H1 (cell line): ENCODE results near the gene CLIC1. TPM values are rescaled to one million over a fixed set of nuclear protein-coding genes. Genes with fewer than 3 reads are reported as not detected.

Source experiments
- CTCF ChIA-PET: fragments of 300-600 bp; sonication (Branson Sonifier 250); formaldehyde crosslinking; loops from one replicate; lab custom pipeline; 2021; ENCODE audit not compliant: partially characterized antibody; lab: Charles Lee
- POLR2A ChIA-PET: fragments of 300-600 bp; sonication (Branson Sonifier 250); formaldehyde crosslinking; loops from one replicate; lab custom pipeline; 2021; ENCODE audit warnings: inconsistent platforms; ENCODE audit not compliant: partially characterized antibody; lab: Charles Lee
- DNase-seq, 2 experiments: peaks; one replicate each; pipeline versions ENCODE4 v3.0.0 to v3.0.0-alpha.2; 2010 to 2022; ENCODE audit warnings: low spot score in 2 of 2, low read depth in 1 of 2, mixed read lengths in 1 of 2
- FAIRE-seq: peaks from 2 replicates; lab custom pipeline; 2011; peaks lifted over from hg19 to GRCh38; lab: Jason Lieb, UNC
- H2AFZ ChIP-seq: 2 replicates; pipeline ENCODE4 v1.8.1; 2012; ENCODE audit warnings: low read length, inconsistent platforms
- H2AK5ac ChIP-seq: 2 replicates; pipeline ENCODE4 v1.6.1; 2013; ENCODE audit warnings: low read depth, low read length
- H2BK120ac ChIP-seq: replicated peaks from 2 replicates; pipeline ENCODE3; 2013; ENCODE audit warnings: low read depth, low read length, inconsistent platforms
- H2BK12ac ChIP-seq: 2 replicates; pipeline ENCODE4 v1.6.1; 2013; ENCODE audit warnings: low read depth, low read length
- H2BK15ac ChIP-seq: 2 replicates; pipeline ENCODE4 v1.6.1; 2013; ENCODE audit warnings: low read length
- H2BK20ac ChIP-seq: 2 replicates; pipeline ENCODE4 v1.6.1; 2013; ENCODE audit warnings: low read length
- H2BK5ac ChIP-seq: 2 replicates; pipeline ENCODE4 v1.6.1; 2013; ENCODE audit warnings: low read depth, low read length
- H3K14ac ChIP-seq: 2 replicates; pipeline ENCODE4 v1.6.1; 2013; ENCODE audit warnings: inconsistent platforms; ENCODE audit not compliant: insufficient read length
- H3K18ac ChIP-seq: 2 replicates; pipeline ENCODE4 v1.6.1; 2013; ENCODE audit warnings: low read length; ENCODE audit errors: extremely low read depth
- H3K23ac ChIP-seq: 2 replicates; pipeline ENCODE4 v1.6.1; 2013; ENCODE audit warnings: inconsistent platforms; ENCODE audit not compliant: insufficient read length
- H3K23me2 ChIP-seq: 2 replicates; pipeline ENCODE4 v1.6.1; 2013; ENCODE audit warnings: low read depth, low read length
- H3K27ac ChIP-seq: 2 replicates; pipeline ENCODE4 v1.6.1; 2011; ENCODE audit warnings: low read depth, low read length, inconsistent platforms
- H3K27me3 ChIP-seq, 4 experiments: replicated peaks in 1 of 4; 1 replicate in 1 of 4; 2 replicates in 3 of 4; pipeline versions ENCODE4 v1.6.1 to v1.8.1; 2011 to 2013; ENCODE audit warnings: low read length in 3 of 4, mild to moderate bottlenecking in 3 of 4, inconsistent platforms in 2 of 4, mixed read lengths in 2 of 4, moderate library complexity in 1 of 4; ENCODE audit not compliant: control insufficient read depth in 3 of 4, insufficient read depth in 3 of 4; ENCODE audit errors: extremely low read depth in 1 of 4
- H3K36me3 ChIP-seq, 4 experiments: 2 replicates each; pipeline versions ENCODE4 v1.6.1 to v1.8.1; 2011 to 2013; ENCODE audit warnings: mild to moderate bottlenecking in 4 of 4, low read length in 3 of 4, moderate library complexity in 2 of 4, control low read depth in 1 of 4, inconsistent platforms in 1 of 4; ENCODE audit not compliant: insufficient read depth in 4 of 4, control insufficient read depth in 2 of 4
- H3K4ac ChIP-seq: replicated peaks from 2 replicates; pipeline ENCODE3; 2013; ENCODE audit warnings: low read length, low read depth, mixed read lengths, inconsistent platforms; ENCODE audit not compliant: insufficient read length
- H3K4me1 ChIP-seq, 4 experiments: replicated peaks in 1 of 4; 1 replicate in 1 of 4; 2 replicates in 3 of 4; pipeline versions ENCODE4 v1.6.1 to v1.8.1; 2011 to 2013; ENCODE audit warnings: low read length in 3 of 4, inconsistent platforms in 2 of 4, mixed read lengths in 1 of 4; ENCODE audit not compliant: insufficient read depth in 4 of 4, control insufficient read depth in 3 of 4
- H3K4me2 ChIP-seq, 2 experiments: 2 replicates each; pipeline versions ENCODE4 v1.6.1 to v1.8.1; 2011 to 2013; ENCODE audit warnings: low read depth in 2 of 2, low read length in 2 of 2, control low read depth in 1 of 2, inconsistent platforms in 1 of 2, mild to moderate bottlenecking in 1 of 2; ENCODE audit not compliant: insufficient read depth in 1 of 2
- H3K4me3 ChIP-seq, 4 experiments: fragments of 200-600, 300-600 bp in 1 of 4; sonication (generic), shearing (Covaris generic), sonication (Bioruptor Twin) in 1 of 4; 2 replicates each; pipeline versions ENCODE4 v1.5.1 to v1.8.1; 2011 to 2016; ENCODE audit warnings: low read length in 4 of 4, low read depth in 3 of 4, control low read depth in 2 of 4, inconsistent platforms in 2 of 4, mild to moderate bottlenecking in 2 of 4, mixed read lengths in 1 of 4, moderate library complexity in 1 of 4; ENCODE audit not compliant: insufficient read depth in 2 of 4; ENCODE audit errors: extremely low read depth in 1 of 4
- H3K56ac ChIP-seq: replicated peaks from 2 replicates; pipeline ENCODE3; 2013; ENCODE audit warnings: low read depth, mild to moderate bottlenecking, mixed read lengths, low read length, inconsistent platforms; ENCODE audit not compliant: insufficient read length
- H3K79me1 ChIP-seq: 2 replicates; pipeline ENCODE4 v1.6.1; 2013; ENCODE audit warnings: low read depth, low read length, control low read depth
- H3K79me2 ChIP-seq, 2 experiments: 2 replicates each; pipeline versions ENCODE4 v1.6.1 to v1.8.1; 2012 to 2013; ENCODE audit warnings: low read length in 2 of 2, mild to moderate bottlenecking in 2 of 2, inconsistent platforms in 1 of 2; ENCODE audit not compliant: insufficient read depth in 2 of 2, control insufficient read depth in 1 of 2
- H3K9ac ChIP-seq, 4 experiments: replicated peaks in 1 of 4; 1 replicate in 1 of 4; 2 replicates in 3 of 4; pipeline versions ENCODE4 v1.6.1 to v1.8.1; 2011 to 2013; ENCODE audit warnings: low read depth in 3 of 4, low read length in 3 of 4, control low read depth in 2 of 4, mild to moderate bottlenecking in 2 of 4, moderate library complexity in 2 of 4, inconsistent platforms in 1 of 4; ENCODE audit errors: extremely low read depth in 1 of 4
- H3K9me3 ChIP-seq, 2 experiments: 2 replicates each; pipeline versions ENCODE4 v1.6.1 to v1.8.1; 2012 to 2013; ENCODE audit warnings: mild to moderate bottlenecking in 2 of 2, moderate library complexity in 2 of 2, control low read depth in 1 of 2, inconsistent platforms in 1 of 2, low read depth in 1 of 2, low read length in 1 of 2, mixed read lengths in 1 of 2; ENCODE audit not compliant: insufficient read depth in 2 of 2
- H4K20me1 ChIP-seq, 2 experiments: replicated peaks in 1 of 2; 2 replicates each; pipeline versions ENCODE3 to v1.8.1; 2011 to 2013; ENCODE audit warnings: inconsistent platforms in 2 of 2, low read length in 2 of 2, mild to moderate bottlenecking in 1 of 2; ENCODE audit not compliant: insufficient read depth in 2 of 2, control insufficient read depth in 1 of 2
- H4K5ac ChIP-seq: 2 replicates; pipeline ENCODE4 v1.6.1; 2013; ENCODE audit warnings: low read length, low read depth, mixed read lengths, inconsistent platforms; ENCODE audit not compliant: insufficient read length
- H4K8ac ChIP-seq: 2 replicates; pipeline ENCODE4 v1.8.0; 2013; ENCODE audit warnings: mild to moderate bottlenecking, moderate library complexity, low read length, inconsistent platforms; ENCODE audit not compliant: insufficient read depth; ENCODE audit errors: extremely low read depth
- H4K91ac ChIP-seq: replicated peaks from 2 replicates; pipeline ENCODE3; 2013; ENCODE audit warnings: low read length, mixed read lengths, inconsistent platforms; ENCODE audit not compliant: insufficient read length
- ATF2 ChIP-seq: IDR thresholded peaks from 2 replicates; pipeline ENCODE4 v1.6.1; 2012; ENCODE audit warnings: low read length, inconsistent platforms
- CHD1 ChIP-seq: IDR thresholded peaks from 2 replicates; pipeline ENCODE4 v1.6.1; 2012; ENCODE audit warnings: low read depth, low read length, improper control_type of control experiment
- CHD2 ChIP-seq: IDR thresholded peaks from 2 replicates; pipeline ENCODE4 v1.6.1; 2012; ENCODE audit warnings: low read length, improper control_type of control experiment
- HDAC2 ChIP-seq, 2 experiments: fragments of 300-600 bp in 1 of 2; sonication (generic) in 1 of 2; IDR thresholded peaks; 2 replicates each; pipeline ENCODE4 v1.6.1; 2011 to 2012; ENCODE audit warnings: low read depth in 2 of 2, low read length in 2 of 2, mild to moderate bottlenecking in 2 of 2, moderate library complexity in 2 of 2, borderline replicate concordance in 1 of 2, inconsistent platforms in 1 of 2
- JUN ChIP-seq: IDR thresholded peaks from 2 replicates; pipeline ENCODE4 v1.6.1; 2011; ENCODE audit warnings: low read depth, mild to moderate bottlenecking, improper control_type of control experiment, low read length
- NRF1 ChIP-seq: IDR thresholded peaks from 2 replicates; pipeline ENCODE4 v1.6.1; 2011; ENCODE audit warnings: mild to moderate bottlenecking, low read depth, low read length, improper control_type of control experiment
- RFX5 ChIP-seq: IDR thresholded peaks from 2 replicates; pipeline ENCODE4 v1.6.1; 2011; ENCODE audit warnings: low read depth, low read length, improper control_type of control experiment, borderline replicate concordance
- SAP30 ChIP-seq: fragments of 300-600 bp; sonication (generic); IDR thresholded peaks from 2 replicates; pipeline ENCODE4 v1.7.1; 2012; ENCODE audit warnings: low read length, moderate library complexity, mild to moderate bottlenecking, inconsistent platforms; ENCODE audit not compliant: insufficient read depth, insufficient replicate concordance
- SUZ12 ChIP-seq: fragments of 200-600 bp; sonication (generic); IDR thresholded peaks from 2 replicates; pipeline ENCODE4 v1.6.1; 2012; ENCODE audit warnings: mild to moderate bottlenecking, inconsistent platforms, low read length, moderate library complexity, mixed read lengths
- TAF1 ChIP-seq: IDR thresholded peaks from 2 replicates; pipeline ENCODE4 v1.6.1; 2011; ENCODE audit warnings: mild to moderate bottlenecking, low read depth, low read length
- WGBS, 2 experiments: shearing (Covaris generic) in 1 of 2; methylation state at CpG; one replicate each; pipeline versions ENCODE4 v1.1.6 to v1.1.7; 2013 to 2015; ENCODE audit warnings: low lambda C conversion rate in 2 of 2, mixed read lengths in 2 of 2, inconsistent platforms in 1 of 2, low coverage in 1 of 2, missing lambda C conversion rate in 1 of 2; ENCODE audit not compliant: insufficient replicate concordance in 2 of 2, insufficient coverage in 1 of 2, insufficient read length in 1 of 2; ENCODE audit errors: extremely low coverage in 1 of 2, missing lambda C conversion rate in 1 of 2; 5-methylcytosine and 5-hydroxymethylcytosine counted together
- polyA plus RNA-seq, 7 experiments: library from polyadenylated mRNA; depleted of rRNA in 3 of 7; stranded (reverse) in 5 of 7; unstranded in 2 of 7; fragments of >200 nt in 5 of 7; fragments of 200-250 nt in 2 of 7; gene quantifications; 1 replicate in 5 of 7; 2 replicates in 1 of 7; 4 replicates in 1 of 7; pipeline versions ENCODE4 v1.2.1 to v1.2.3, GENCODE V29; 2011 to 2013; ENCODE audit warnings: missing spikeins in 2 of 7, mixed read lengths in 2 of 7
- total RNA-seq: library from RNA; stranded (reverse); fragmentation: NEBNext Ultra II Directional; extraction: Animal tissue kit (Norgen Biotek cat#: 25700); gene quantifications from 2 replicates; pipeline ENCODE4 v1.2.1, GENCODE V29; 2021

The CLIC1 gene
- total and polyA plus RNA-seq, 2 of the 8 experiments (the other 6 are each of a cell fraction or from before 2014, with no cell fraction given): 250 to 277 TPM

- WGBS, 2 experiments: 91% methylated on average over 33 of the region's 46 CpGs; no CpG with 5 or more reads in 1 of the 2 experiments
- TF ChIP-seq NRF1 (no peak), SAP30 (no peak), JUN (no peak), TAF1 (no peak), ATF2 (no peak), RFX5 (no peak), SUZ12 (no peak), HDAC2 (IDR thresholded peaks at IDR 0.05; ENCODE audit: borderline replicate concordance in 1 of 2, low read depth in 2 of 2, low read length in 2 of 2) (no peak), CHD2 (no peak), CHD1 (no peak)
Measured at GRCh38 chr6:31723245-31723979, 12.9 kb downstream of the CLIC1 start, which contains the start of gene MPIG6B. Gene MPIG6B (plus strand): TSS chr6:31723373. CDS start chr6:31723384, 11 bp downstream.

More at GRCh38 chr6:31723245-31723979, 12.9 kb downstream of the CLIC1 start, which contains the start of gene MPIG6B:
- H3K79me1 ChIP-seq: 0 out of 2 replicates have a peak, but pooled peaks cover 3% of the 10 kb centered on the region
- no peak within 1 kb of the TSS for H3K27ac ChIP-seq
- no peak within 1 kb of the TSS for H4K91ac ChIP-seq
- no peaks in the 10 kb centered on the region for H3K9me3 ChIP-seq
- DNase-seq: no peak
- H3K4me3 ChIP-seq: no peak within 1 kb of the TSS
- H3K9ac ChIP-seq: no peak within 1 kb of the TSS; a peak in 1 of 7 replicates
- H3K4me1 ChIP-seq: peaks cover 1 to 10% (median 6%) of the 10 kb centered on the region in 4 experiments; a peak in 6 of 7 replicates
- ChIA-PET CTCF (interaction anchor here (0.5 to 8.9 kb wide), 14 partner anchors 9 to 1049 kb away, joined by 3 to 89 read pairs (median 4); partner anchors contain the start of genes LSM2 and LY6G6D), POLR2A (interaction anchor here (0.9 to 7.2 kb wide), 15 partner anchors 9 to 139 kb away, joined by 3 to 73 read pairs (median 4); partner anchors contain the start of genes ABHD16A, CLIC1, GPANK1 and LY6G6D)
- no peak within 1 kb of the TSS for H4K5ac ChIP-seq
- no peak within 1 kb of the TSS for H2BK120ac ChIP-seq
- H3K36me3 ChIP-seq: peaks cover 0 to 11% (median 10%) of the 10 kb centered on the region in 4 experiments; a peak in 5 of 8 replicates
- H2AK5ac ChIP-seq: no peak within 1 kb of the TSS
- H3K18ac ChIP-seq: no peak within 1 kb of the TSS; the same call in 1 of the 2 replicates
- H3K4me2 ChIP-seq: no peak within 1 kb of the TSS
- no peaks in the 10 kb centered on the region for H3K27me3 ChIP-seq
- FAIRE-seq: no peak
- no peak within 1 kb of the TSS for H3K56ac ChIP-seq
- no peak within 1 kb of the TSS for H3K23ac ChIP-seq
- H2BK12ac ChIP-seq: no peak within 1 kb of the TSS
- H4K20me1 ChIP-seq: no peaks in the 10 kb centered on the region
- H3K23me2 ChIP-seq: no peaks in the 10 kb centered on the region
- H3K79me2 ChIP-seq: no peaks in the 10 kb centered on the region
- no peak within 1 kb of the TSS for H2AFZ ChIP-seq
- peak within 1 kb of the TSS; percentile 53 for H4K8ac ChIP-seq
- no peak within 1 kb of the TSS for H2BK20ac ChIP-seq
- no peak within 1 kb of the TSS for H2BK5ac ChIP-seq
- H3K14ac ChIP-seq: no peak within 1 kb of the TSS
- H2BK15ac ChIP-seq: 0 out of 2 replicates have a peak within 1 kb of the TSS, but pooled peaks have one; percentile 61
- no peak within 1 kb of the TSS for H3K4ac ChIP-seq
